Cardiac fibroblast (primary cell): ENCODE data around the gene ROBO4.

Source experiments
- DNase-seq, 2 donors: peaks; one replicate each; pipeline versions ENCODE4 v3.0.0 to v3.0.0-alpha.2; 2010; ENCODE audit warnings: low read depth in 2 of 2
- H3K4me3 ChIP-seq, 2 donors: replicated peaks in 1 of 2; 1 replicate in 1 of 2; 2 replicates in 1 of 2; pipeline ENCODE4 v1.5.1; 2011; ENCODE audit warnings: low read depth in 2 of 2, low read length in 2 of 2, mild to moderate bottlenecking in 2 of 2, moderate library complexity in 1 of 2
- CTCF ChIP-seq: IDR thresholded peaks from one replicate; pipeline ENCODE4 v1.5.1; 2011; ENCODE audit warnings: low read depth, mild to moderate bottlenecking, low read length, inconsistent platforms

ROBO4 gene

GRCh38 chr11:124920356-124920755 is 22.7 kb upstream of the ROBO4 start:
- H3K4me3 ChIP-seq, result no peak overlapping the region
- no peak for DNase-seq
- no peak for TF ChIP-seq CTCF

GRCh38 chr11:124919898-124920297 is 22.2 kb upstream of the ROBO4 start:
- no peak for TF ChIP-seq CTCF
- H3K4me3 ChIP-seq, result no peak overlapping the region
- DNase-seq, result no peak

- no peak for TF ChIP-seq CTCF
- H3K4me3 ChIP-seq, result no peak within 1 kb of the TSS
- DNase-seq, result no peak
Observed at GRCh38 chr11:124918950-124919349, 21.3 kb upstream of the ROBO4 start, which contains the start of gene HEPN1. Gene HEPN1, plus strand, starts transcription at chr11:124919250.

- TF ChIP-seq CTCF, result no peak
- H3K4me3 ChIP-seq, result no peak overlapping the region
- DNase-seq, result peak; percentile 76 to 81
Observed at GRCh38 chr11:124917115-124917637, 19.5 kb upstream of the ROBO4 start.

- DNase-seq, result no peak
- no peak overlapping the region for H3K4me3 ChIP-seq
- no peak for TF ChIP-seq CTCF
Observed at GRCh38 chr11:124916370-124916710, 18.7 kb upstream of the ROBO4 start.

GRCh38 chr11:124915541-124916369 is 18.1 kb upstream of the ROBO4 start:
- peak in 1 of 2 donors; percentile 79 for DNase-seq
- no peak for TF ChIP-seq CTCF
- H3K4me3 ChIP-seq, result no peak overlapping the region
